Eye (tissue), 1 donor: ENCODE data around the gene GNAI3.

Experiments used
- DNase-seq: peaks from one replicate; pipeline ENCODE4 v3.0.0-alpha.2; 2015

The GNAI3 gene

GRCh38 chr1:109548321-109549267 is at the start of gene GNAI3:
Gene GNAI3, plus strand, starts transcription at chr1:109548615. Its CDS starts 106 bp downstream, at chr1:109548721.
- peak; percentile 98 for DNase-seq

- DNase-seq = no peak
Measured at GRCh38 chr1:109499081-109499480, 49.3 kb upstream of the GNAI3 start.

- no peak for DNase-seq
Measured at GRCh38 chr1:109499661-109500536, 48.5 kb upstream of the GNAI3 start.

- DNase-seq = no peak
Measured at GRCh38 chr1:109500941-109501381, 47.5 kb upstream of the GNAI3 start.

- DNase-seq = no peak
Measured at GRCh38 chr1:109501644-109502363, 46.6 kb upstream of the GNAI3 start.

- no peak for DNase-seq
Measured at GRCh38 chr1:109502364-109502851, 46.0 kb upstream of the GNAI3 start.

GRCh38 chr1:109503935-109504334 is 44.5 kb upstream of the GNAI3 start:
- DNase-seq = no peak

GRCh38 chr1:109504974-109505373 is 43.4 kb upstream of the GNAI3 start:
- no peak for DNase-seq

- no peak for DNase-seq
Measured at GRCh38 chr1:109508001-109508872, 40.2 kb upstream of the GNAI3 start.

- DNase-seq = no peak
Measured at GRCh38 chr1:109508873-109509175, 39.6 kb upstream of the GNAI3 start.

GRCh38 chr1:109509176-109510134 is 39.0 kb upstream of the GNAI3 start, which contains the start of gene AMIGO1:
Gene AMIGO1, minus strand, starts transcription at chr1:109509727. Its CDS starts 815 bp downstream, at chr1:109508912.
- peak; percentile 86 for DNase-seq

GRCh38 chr1:109513110-109513710 is 35.2 kb upstream of the GNAI3 start:
- DNase-seq = no peak

GRCh38 chr1:109514846-109515245 is 33.6 kb upstream of the GNAI3 start:
- DNase-seq = no peak

GRCh38 chr1:109516872-109517271 is 31.5 kb upstream of the GNAI3 start:
- DNase-seq = no peak

- DNase-seq = no peak
Measured at GRCh38 chr1:109517337-109517736, 31.1 kb upstream of the GNAI3 start.

GRCh38 chr1:109521002-109521951 is 27.1 kb upstream of the GNAI3 start:
- DNase-seq = peak; percentile 48

- no peak for DNase-seq
Measured at GRCh38 chr1:109522026-109522425, 26.4 kb upstream of the GNAI3 start.

GRCh38 chr1:109523706-109524105 is 24.7 kb upstream of the GNAI3 start:
- no peak for DNase-seq
